Endothelial cell (in vitro differentiated cells): ENCODE results near the gene KNCN. TPM values are rescaled to one million over a fixed set of nuclear protein-coding genes. Genes with fewer than 3 reads are reported as not detected.

ENCODE experiments used
- DNase-seq: peaks from one replicate; pipeline ENCODE4 v3.0.0; 2021; ENCODE audit warnings: low spot score
- H3K27ac Mint-ChIP-seq: one replicate; pipeline ENCODE4 v1.8.0; 2021; ENCODE audit warnings: mixed read lengths, inconsistent platforms; ENCODE audit not compliant: unreplicated experiment
- H3K27me3 Mint-ChIP-seq: one replicate; pipeline ENCODE4 v1.8.0; 2021; ENCODE audit warnings: mild to moderate bottlenecking, moderate library complexity, mixed read lengths, inconsistent platforms; ENCODE audit not compliant: unreplicated experiment
- H3K36me3 Mint-ChIP-seq: one replicate; pipeline ENCODE4 v1.8.0; 2021; ENCODE audit warnings: mild to moderate bottlenecking, low read depth, mixed read lengths, inconsistent platforms; ENCODE audit not compliant: unreplicated experiment
- H3K4me1 Mint-ChIP-seq: one replicate; pipeline ENCODE4 v1.8.0; 2021; ENCODE audit warnings: mild to moderate bottlenecking, mixed read lengths, inconsistent platforms; ENCODE audit not compliant: unreplicated experiment
- H3K4me3 Mint-ChIP-seq: one replicate; pipeline ENCODE4 v1.8.0; 2021; ENCODE audit warnings: mild to moderate bottlenecking, mixed read lengths, inconsistent platforms; ENCODE audit not compliant: unreplicated experiment
- H3K9me3 Mint-ChIP-seq: one replicate; pipeline ENCODE4 v1.8.0; 2021; ENCODE audit warnings: mixed read lengths, inconsistent platforms; ENCODE audit not compliant: unreplicated experiment
- long read RNA-seq: library from polyadenylated mRNA; unstranded; transcript quantifications from one replicate; pipeline ENCODE4 v2.0.0, GENCODE V29; 2020; ENCODE audit not compliant: unreplicated experiment
- total RNA-seq: library from RNA; stranded (reverse); fragmentation: NEBNext Ultra II Directional; extraction: Animal tissue kit (Norgen Biotek cat#: 25700); gene quantifications from one replicate; pipeline ENCODE4 v1.2.1, GENCODE V29; 2021; ENCODE audit not compliant: unreplicated experiment
- TF ChIP-seq, protein P1 (sequence below): fragments of 200-600 bp; sonication (generic); IDR thresholded peaks from one replicate; pipeline ENCODE4 v1.5.0; 2021; ENCODE audit warnings: antibody characterized with exemption; ENCODE audit not compliant: unreplicated experiment

Gene KNCN
- not detected for total RNA-seq
- long read RNA-seq = 0 reads

DNA sequence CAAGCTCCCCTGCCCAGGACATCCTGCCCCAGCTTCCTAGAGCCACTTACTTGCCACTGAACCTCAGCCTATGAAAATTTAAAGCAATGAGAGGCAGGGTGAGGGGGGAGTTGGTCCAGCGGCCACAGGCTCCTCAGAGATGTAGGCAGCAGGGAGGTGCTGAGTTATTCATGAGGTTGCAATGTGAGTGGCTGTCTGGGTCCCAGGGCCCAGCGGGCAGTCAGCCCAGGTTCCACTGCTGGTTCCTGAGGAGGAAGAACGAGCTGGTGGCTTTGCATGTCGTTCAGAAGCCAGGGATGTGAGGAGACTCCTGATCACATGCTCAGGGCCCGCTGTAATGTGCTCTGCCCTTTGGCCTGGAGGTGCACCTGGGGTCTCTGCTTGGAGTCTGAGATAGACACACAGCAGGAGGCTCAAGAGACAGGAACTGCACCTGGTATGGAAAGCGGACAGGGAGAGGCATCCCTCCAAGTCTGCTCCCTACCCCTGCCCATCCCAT, at the start of gene KNCN:
KNCN (minus strand) TSS at position 51 of the 499 bp plus-strand sequence. CDS start 432 bp downstream, outside the sequence.
- H3K4me1 Mint-ChIP-seq = no peaks in the 10 kb centered on the region
- H3K4me3 Mint-ChIP-seq = no peak within 1 kb of the TSS
- H3K27ac Mint-ChIP-seq = no peak within 1 kb of the TSS

DNA sequence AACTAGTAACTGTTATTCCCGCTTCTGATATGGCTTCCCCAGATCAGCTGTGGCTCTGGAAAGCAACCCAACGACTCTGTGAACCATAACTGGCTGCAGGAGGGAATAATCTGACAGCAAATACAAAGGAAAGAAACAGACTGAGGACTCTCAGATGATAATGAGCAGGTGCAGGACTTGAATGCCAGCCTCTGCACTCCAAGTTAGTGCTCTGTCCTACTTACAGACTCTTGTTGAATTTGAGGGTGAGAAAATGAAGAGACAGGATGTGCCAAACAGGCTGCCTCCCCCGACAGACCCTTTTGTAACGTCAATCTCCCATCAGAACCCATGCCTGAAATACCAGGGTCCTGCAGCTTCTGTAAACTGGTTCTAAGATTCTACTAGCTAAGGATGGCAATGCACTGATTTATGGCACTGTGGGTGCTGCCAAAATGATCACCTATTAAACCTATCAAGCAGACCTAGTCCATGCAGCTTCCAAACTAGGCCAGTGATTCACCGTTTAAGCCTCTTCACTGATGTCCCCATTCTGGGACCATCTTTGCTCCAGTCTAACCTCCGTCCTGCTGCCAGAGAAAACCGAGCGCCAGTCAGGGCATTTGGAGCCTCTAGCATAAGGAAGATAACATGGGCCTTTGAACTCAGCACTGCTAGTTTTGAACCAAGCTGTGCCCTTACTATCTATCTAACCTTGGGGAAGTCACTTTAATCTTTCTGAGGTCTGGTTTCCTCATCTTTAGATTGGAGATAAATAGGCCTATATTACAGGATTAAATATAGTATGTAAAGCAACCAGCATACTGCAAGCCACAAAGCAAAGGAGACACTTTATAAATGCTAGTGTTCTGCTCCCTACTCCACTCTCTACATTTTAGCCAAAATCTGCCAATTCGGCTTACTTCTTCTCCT, 47.9 kb upstream of the KNCN start:
- Mint-ChIP-seq H3K4me1 (peaks cover 25% of the 10 kb centered on the region), H3K27ac (no peak overlapping the region), H3K27me3 (peaks cover 11% of the 10 kb centered on the region), H3K36me3 (peaks cover 12% of the 10 kb centered on the region), H3K4me3 (no peak overlapping the region), H3K9me3 (no peaks in the 10 kb centered on the region)
- TF ChIP-seq, protein P1, sequence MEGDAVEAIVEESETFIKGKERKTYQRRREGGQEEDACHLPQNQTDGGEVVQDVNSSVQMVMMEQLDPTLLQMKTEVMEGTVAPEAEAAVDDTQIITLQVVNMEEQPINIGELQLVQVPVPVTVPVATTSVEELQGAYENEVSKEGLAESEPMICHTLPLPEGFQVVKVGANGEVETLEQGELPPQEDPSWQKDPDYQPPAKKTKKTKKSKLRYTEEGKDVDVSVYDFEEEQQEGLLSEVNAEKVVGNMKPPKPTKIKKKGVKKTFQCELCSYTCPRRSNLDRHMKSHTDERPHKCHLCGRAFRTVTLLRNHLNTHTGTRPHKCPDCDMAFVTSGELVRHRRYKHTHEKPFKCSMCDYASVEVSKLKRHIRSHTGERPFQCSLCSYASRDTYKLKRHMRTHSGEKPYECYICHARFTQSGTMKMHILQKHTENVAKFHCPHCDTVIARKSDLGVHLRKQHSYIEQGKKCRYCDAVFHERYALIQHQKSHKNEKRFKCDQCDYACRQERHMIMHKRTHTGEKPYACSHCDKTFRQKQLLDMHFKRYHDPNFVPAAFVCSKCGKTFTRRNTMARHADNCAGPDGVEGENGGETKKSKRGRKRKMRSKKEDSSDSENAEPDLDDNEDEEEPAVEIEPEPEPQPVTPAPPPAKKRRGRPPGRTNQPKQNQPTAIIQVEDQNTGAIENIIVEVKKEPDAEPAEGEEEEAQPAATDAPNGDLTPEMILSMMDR = no peak
- DNase-seq = no peak

More for the DNA sequence above, at the start of gene KNCN:
- TF ChIP-seq, protein P1 = no peak
- no peak for DNase-seq
- Mint-ChIP-seq H3K27me3 (no peaks in the 10 kb centered on the region), H3K9me3 (no peaks in the 10 kb centered on the region), H3K36me3 (no peaks in the 10 kb centered on the region)

DNA sequence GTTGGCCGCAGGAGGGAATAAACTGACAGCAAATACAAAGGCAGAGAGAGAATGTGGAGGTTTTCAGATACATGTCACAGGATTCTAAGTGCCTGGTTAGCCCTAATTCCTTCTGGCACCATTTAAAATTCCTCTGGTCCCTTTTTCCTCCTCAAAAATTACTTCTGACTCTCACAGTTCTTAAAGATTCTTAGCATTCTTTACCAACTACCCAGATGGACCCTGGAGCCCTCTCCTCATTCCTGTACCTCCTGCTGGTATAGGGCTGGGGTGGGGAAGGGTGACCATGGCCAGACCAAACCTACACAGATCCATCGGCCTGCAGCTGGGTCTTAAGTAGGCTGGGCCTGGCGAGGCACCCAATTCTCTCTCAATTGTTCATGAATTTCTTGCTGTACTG, 45.4 kb upstream of the KNCN start:
- Mint-ChIP-seq H3K27me3 (peaks cover 10% of the 10 kb centered on the region), H3K27ac (no peak overlapping the region)
- TF ChIP-seq, protein P1 = no peak

DNA sequence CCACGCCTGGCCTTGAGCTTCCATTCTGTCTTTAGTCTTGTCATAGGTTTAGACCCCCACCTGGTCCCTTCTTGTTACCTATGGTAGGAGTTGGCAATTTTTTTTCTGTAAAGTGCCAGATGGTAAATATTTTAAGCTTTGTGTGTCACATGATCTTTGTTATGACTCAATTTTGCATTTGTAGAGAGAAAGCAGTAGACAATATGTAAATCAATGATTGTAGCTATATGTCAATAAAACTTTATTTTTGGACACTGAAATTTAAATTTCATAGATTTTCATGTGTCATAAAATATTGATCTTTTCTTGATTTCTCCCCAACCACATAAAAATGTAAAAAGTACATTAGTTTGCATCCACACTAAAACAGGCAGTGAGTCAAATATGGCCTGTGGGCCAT, 44.6 kb upstream of the KNCN start:
- peaks cover 31% of the 10 kb centered on the region for H3K36me3 Mint-ChIP-seq
- H3K27ac Mint-ChIP-seq = no peak overlapping the region
- H3K4me1 Mint-ChIP-seq = peaks cover 12% of the 10 kb centered on the region
- peaks cover 5% of the 10 kb centered on the region for H3K27me3 Mint-ChIP-seq
- TF ChIP-seq, protein P1 = no peak
- H3K9me3 Mint-ChIP-seq = no peaks in the 10 kb centered on the region
- peak overlapping the region; percentile 27 for H3K4me3 Mint-ChIP-seq
- no peak for DNase-seq

More for the DNA sequence above, 45.4 kb upstream of the KNCN start:
- no peaks in the 10 kb centered on the region for H3K9me3 Mint-ChIP-seq
- peaks cover 28% of the 10 kb centered on the region for H3K36me3 Mint-ChIP-seq
- no peak overlapping the region for H3K4me3 Mint-ChIP-seq
- H3K4me1 Mint-ChIP-seq = peaks cover 15% of the 10 kb centered on the region
- DNase-seq = no peak

DNA sequence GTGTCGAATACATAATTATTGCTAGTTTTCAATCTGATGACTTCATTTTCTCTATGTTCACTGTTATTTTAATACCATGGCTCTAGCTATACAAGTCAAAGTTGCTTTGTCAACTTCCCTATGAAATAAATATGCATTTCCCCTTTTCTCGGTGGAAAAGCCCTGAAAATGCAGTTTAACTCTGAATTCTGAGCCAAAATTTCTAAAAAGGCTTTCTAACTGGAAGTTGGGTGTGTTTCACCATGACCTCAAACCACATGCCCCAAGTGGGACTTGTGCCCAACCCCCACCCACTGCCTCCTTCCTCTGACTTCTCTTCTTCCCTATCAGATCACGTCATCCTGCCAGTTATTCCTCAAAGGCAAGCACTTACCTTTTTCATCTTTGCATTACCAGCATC, 43.7 kb upstream of the KNCN start:
- Mint-ChIP-seq H3K4me1 (peaks cover 9% of the 10 kb centered on the region), H3K27me3 (peaks cover 3% of the 10 kb centered on the region), H3K27ac (no peak overlapping the region), H3K4me3 (no peak overlapping the region), H3K36me3 (peaks cover 34% of the 10 kb centered on the region), H3K9me3 (no peaks in the 10 kb centered on the region)
- TF ChIP-seq, protein P1 = no peak
- DNase-seq = no peak
